NCI-H2227 treated with DMSO at 0.1 percent for 48 hours (cell line): ENCODE data around the gene UGT1A9.
"Not testable (repeated sequence)": the region's sequence is repeated elsewhere in the genome, so short reads cannot be mapped to it uniquely, and the experiment has no call there.

Experiments used
- DNase-seq: peaks from one replicate; lab custom pipeline; 2025; lab: John Stamatoyannopoulos, UW

UGT1A9 gene

DNA sequence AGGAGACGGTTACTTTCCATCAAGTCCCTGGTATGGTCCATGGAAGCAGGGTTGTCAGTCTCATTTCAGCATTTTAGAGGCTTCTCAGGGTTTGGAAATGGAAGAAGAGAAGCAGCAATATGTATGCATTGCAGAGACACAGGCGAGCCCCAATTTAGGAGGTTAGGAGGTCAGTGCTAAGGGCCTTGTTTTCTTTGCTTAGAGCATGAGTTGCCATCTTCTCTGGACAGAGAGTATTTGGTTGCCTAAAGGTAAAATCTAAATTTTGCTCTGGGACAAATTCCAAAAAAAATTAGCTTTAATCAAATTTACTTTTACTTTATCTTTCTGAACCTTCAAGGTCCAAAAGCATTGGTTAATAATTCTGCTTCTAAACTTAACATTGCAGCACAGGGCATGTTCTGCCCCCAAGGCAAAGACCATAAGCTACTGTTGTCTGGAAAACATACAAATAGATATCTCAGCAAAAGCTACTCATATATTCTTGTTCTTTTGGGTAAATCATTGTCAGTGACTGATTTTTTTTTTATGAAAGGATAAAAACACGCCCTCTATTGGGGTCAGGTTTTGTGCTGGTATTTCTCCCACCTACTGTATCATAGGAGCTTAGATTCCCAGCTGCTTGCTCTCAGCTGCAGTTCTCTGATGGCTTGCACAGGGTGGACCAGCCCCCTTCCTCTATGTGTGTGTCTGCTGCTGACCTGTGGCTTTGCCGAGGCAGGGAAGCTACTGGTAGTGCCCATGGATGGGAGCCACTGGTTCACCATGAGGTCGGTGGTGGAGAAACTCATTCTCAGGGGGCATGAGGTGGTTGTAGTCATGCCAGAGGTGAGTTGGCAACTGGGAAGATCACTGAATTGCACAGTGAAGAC, at the start of gene UGT1A9:
TSS of gene UGT1A9 (plus strand) at position 609 of the 872 bp plus-strand sequence. CDS start at position 646, 37 bp downstream.
- DNase-seq = no peak

DNA sequence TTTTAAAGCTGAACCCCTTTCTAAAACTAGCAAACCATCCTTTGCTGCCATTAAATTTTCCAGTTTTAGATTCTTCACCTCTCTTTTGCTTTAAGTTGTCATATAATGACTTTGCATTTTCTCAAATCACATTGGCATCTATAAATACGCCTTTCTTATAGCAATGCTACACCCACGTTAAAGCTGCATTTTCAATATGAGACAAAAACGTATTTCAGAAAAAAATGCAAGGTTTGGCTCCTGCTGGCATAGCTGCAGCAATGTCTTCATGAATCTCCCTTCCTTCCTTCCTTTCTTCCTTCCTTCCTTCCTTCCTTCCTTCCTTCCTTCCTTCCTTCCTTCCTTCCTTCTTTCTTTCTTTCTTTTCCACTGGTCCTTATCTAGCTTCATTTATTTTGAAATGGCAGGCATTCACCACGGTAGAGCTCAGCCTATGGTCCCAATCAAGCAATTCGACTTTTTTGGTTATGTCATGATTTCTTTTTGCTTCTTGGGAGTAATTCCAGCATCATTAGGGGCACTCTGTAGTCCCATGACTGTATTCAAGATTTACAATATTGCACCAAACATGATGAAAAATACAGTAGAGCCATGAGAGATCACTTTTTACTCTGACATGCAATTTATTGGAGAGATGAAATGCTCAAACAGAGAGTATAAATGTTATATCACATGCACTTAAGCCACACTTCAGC, 44.2 kb upstream of the UGT1A9 start:
- DNase-seq = no peak

DNA sequence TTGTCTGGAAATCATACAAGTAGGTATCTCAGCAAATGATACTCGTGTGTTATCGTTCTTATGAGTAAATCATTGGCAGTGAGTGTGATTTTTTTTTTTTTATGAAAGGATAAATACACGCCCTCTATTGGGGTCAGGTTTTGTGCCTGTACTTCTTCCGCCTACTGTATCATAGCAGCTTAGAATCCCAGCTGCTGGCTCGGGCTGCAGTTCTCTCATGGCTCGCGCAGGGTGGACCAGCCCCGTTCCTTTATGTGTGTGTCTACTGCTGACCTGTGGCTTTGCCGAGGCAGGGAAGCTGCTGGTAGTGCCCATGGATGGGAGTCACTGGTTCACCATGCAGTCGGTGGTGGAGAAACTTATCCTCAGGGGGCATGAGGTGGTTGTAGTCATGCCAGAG, 35.4 kb upstream of the UGT1A9 start, which contains the start of gene UGT1A10:
TSS of gene UGT1A10 (plus strand) at position 143 of the 400 bp plus-strand sequence. CDS start at position 218, 75 bp downstream.
- not testable (repeated sequence) for DNase-seq

DNA sequence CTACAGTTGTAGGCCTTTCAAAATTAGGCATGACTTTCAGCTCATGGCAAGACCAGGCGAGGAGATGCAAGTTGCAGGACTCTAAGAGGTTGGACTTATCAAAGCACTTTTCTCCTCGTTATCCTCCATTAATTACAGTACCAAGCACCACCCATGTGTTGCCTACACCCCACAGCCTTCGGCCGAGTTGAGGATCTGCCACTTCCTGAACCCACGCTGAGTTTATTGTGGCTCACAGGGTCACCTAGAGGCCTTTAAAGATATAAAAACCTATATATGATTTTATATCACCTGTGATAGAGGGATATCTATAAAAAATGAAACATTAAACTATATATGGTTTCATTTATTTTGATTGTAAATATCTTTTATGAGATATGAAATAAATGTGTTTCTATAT, 32.9 kb upstream of the UGT1A9 start:
- no peak for DNase-seq

DNA sequence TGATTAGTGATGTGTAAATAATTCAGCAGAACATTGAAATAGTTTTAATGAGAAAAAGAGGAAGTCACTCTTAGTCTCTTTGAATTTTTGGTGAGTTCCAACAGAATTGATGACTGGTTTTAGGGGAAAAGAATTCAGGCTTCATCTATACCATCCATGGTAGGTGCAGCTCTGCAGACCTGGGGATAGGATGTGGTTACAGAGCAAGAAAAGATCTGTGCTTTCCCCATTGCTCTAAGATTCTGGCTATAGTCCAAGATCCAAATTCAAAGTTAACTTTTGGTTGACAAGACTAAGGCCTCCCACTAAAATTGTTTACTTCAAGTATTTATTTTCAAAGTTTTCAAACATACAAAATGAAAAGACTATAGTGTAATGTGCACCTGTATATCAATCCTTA, 31.8 kb upstream of the UGT1A9 start:
- DNase-seq = no peak

DNA sequence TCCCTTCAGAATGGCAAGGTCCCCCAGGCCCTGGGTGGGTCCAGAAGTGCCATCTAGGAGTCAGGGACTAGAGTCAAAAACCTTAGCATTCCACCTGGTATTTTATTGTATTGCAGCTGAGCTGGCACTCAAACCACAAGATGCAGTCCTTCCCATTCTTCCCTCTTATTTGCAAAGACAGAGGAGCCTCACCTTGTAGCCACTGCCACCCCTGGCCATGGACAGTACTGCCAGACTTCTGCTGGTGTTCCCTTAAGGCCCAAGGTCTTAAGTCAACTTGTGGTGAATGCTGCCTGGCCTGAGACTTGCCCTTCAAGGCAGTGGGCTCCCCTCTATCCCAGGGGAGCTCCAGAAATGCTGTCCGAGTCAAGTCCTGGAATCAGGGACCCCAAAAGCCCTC, 28.6 kb upstream of the UGT1A9 start:
- no peak for DNase-seq

DNA sequence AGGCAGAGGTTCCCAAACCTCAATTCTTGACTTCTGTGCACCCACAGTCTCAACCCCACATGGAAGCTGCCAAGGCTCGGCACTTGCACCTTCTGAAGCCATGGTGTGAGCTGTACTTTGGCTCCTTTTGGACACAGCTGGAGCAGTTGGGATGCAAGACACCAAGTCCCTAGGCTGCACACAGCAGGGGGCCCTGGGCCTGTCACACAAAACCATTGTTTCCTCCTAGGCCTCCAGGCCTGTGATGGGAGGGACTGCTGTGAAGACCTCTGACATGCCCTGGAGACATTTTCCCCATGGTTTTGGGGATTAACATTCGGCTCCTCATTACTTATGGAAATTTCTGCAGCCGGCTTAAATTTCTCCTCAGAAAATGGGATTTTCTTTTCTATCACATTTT, 25.7 kb upstream of the UGT1A9 start:
- not testable (repeated sequence) for DNase-seq

DNA sequence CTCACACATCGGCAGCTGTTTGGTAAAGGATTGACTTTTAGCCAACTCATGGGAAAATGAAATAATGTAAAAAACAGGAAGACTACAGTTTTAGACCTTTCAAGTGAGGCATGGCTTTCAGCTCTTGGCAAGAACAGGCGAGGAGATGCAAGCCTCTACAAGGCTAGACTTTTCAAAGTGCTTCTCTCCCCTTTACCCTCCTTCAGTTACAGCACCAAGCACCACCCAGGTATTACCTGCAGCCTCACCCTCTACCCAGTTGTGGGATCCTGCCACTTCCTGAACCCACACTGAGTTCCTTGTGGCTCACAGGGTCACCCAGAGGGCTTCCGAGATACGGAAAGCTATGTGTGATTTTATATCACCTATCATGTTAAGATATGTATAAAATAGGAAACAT, 20.7 kb upstream of the UGT1A9 start:
- DNase-seq = no peak

DNA sequence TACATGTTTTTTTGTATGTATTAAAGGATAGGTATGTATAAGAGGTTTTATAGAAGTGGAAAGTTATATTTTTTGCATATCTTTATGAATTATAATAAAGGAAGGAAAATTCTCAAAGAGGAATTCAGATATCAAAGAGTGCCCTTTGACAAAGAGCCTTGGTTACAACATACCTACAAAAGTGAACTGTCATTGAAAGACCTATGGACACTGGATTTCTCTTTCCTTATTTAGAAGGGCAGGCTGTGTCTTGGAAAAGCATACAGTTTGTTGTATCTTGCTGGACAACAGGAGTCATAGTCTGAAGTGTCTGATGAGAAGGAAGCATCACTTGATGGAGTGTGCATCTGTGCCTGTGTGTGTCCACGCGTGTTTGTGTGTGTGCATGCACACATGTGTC, 20.3 kb upstream of the UGT1A9 start:
- no peak for DNase-seq

DNA sequence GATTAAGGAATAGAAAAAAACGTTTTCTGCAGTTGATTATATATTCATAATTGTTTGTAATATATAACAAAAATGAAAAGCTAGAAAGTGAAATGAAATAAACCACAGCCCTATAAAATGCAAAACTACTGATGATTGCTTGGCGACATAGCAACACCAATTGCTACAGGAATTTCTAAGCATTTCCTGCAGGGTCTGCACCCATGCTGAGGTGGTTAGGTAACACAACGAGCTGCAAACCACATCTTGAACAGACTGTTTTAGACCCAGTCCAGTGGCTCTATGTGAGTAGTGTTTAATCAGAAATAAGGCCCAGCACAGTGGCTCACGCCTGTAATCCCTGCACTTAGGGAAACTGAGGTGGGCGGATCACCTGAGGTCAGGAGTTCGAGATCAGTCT, 17.2 kb upstream of the UGT1A9 start:
- DNase-seq = no peak

DNA sequence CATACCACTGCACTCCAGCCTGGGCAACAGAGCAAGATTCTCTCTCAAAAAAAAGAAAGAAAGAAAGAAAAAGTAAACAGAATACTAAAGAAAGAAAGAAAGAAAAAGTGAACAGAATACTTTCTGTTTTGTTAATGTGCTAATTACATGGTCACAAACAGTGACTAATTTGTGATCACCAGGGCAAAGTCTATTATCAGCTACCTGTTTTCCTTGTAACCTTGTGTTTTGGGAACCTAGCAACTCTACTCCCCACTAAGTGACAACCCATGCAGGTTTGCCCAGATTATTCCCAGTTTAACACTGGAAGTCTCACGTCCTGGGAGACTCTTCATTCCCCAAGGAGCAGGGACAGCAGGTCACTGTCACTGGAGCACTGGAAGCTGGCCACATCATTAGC, 16.7 kb upstream of the UGT1A9 start:
- no peak for DNase-seq

DNA sequence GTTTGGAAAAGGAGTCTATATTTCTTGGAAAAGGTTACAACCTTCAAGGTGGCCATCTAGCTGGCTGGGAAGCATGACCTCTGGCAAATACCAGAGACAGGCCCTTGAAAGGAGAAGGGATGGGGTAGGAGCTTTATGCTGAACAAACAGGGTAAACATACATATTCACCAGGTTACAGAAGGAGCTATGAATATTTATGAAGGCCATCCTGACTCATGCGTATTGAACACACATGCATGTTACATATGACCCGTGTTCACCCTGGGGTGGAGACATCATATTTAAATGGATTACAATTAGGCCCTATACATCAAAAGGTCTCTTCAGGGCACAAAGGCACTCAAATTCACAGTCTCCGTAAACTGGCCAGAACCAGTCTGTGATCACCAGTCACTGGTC, 15.8 kb upstream of the UGT1A9 start:
- DNase-seq = not testable (repeated sequence)

DNA sequence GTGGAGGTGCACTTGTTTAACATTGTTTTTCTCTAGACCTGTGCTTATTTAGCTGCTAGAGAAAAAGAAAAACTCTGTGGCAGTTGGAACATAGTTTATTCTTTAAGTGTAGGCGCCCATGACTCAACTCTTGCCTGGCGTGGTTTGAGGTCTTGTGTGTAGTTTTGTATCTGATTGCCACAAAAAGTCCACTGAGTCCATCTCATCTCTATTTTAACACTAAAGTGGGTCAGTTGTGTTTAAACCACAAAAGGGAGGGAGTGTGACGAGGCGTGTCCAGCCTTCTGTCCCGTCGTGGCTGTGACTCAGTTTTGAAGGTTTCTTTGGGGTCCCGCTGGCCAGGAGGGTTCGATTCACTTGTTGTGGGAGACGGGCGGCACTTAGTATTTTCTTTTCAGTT, 15.3 kb upstream of the UGT1A9 start:
- DNase-seq = no peak

DNA sequence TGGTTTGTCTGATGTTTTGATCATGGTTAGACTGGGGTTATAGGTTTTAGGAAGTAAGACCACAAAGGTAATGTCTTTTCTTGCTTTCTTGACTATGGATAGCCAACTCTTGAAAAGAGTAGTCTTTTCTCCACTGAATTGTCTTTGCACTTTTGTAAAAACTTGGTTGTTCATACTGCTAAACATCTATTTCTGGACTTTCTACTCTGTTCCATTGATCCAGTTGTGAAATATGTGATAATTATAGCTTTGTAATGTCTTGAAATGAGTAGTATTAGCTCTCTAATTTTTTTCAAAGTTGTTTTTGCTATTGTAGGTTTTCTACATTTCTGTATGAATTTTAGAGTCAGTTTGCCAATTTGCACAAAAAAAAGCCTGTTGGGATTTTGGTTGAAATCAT, 13.1 kb upstream of the UGT1A9 start:
- DNase-seq = no peak

DNA sequence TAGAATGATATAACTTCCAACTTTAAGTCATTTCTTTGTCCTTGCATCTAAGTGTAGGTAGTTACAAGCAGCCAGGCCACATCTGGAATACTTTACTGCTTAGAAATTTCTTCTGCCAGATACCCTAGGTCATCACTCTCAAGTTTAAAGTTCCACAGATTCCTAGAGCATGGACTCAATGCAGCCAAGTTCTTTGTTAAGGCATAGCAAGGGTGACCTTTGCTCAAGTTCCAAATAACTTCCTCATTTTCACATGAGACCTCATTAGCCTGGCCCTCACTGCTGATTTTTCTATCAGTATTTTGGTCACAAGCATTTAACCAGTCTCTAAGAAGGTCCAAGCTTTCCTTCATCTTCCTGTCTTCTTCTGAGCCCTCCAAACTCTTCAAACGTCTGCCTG, 7.8 kb upstream of the UGT1A9 start:
- DNase-seq = no peak

DNA sequence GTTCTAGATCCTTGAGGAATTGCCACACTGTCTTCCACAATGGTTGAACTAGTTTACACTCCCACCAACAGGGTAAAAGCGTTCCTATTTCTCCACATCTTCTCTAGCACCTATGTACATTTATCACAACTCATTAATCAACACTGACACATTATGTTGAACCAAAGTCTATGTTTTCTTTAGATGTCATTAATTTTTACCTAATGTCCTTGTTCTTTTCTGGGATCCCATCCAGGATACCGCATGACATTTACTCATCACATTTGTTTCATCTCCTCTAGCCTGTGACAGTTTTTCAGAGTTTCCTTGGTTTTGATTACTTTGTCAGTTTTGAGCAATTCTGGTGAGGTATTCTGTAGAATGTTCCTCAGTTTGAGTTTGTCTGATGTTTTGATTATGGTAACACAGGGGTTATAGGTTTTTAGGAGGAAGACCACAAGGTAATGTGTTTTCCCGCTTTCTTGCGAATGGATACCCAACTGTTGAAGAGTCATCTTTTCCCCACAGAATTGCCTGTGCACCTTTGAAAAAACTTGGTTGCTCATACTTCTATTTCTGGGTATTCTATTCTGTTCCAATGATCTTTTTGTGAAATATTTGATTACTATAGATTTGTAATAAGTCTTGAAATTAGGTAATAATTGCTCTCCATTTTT, 3.0 kb upstream of the UGT1A9 start:
- DNase-seq = no peak

DNA sequence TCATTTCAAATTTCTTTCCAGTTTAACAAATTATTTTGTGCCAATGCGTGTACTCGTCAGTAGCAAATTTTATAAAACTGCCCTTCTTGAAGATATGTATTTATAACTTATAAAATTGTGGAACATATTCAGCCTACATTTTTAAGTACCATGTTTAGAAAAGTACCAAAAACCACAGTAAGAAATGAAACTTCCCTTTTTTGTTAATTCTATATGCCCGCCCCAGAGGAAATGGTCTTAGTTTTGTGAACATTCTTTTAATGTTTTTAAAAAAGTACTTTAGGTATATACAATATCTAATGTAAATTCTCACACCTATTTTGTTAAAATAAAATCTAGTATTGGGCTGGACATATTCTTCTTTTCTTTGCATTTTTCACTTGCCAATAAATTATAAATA, 1.2 kb downstream of the UGT1A9 start:
- DNase-seq = no peak

DNA sequence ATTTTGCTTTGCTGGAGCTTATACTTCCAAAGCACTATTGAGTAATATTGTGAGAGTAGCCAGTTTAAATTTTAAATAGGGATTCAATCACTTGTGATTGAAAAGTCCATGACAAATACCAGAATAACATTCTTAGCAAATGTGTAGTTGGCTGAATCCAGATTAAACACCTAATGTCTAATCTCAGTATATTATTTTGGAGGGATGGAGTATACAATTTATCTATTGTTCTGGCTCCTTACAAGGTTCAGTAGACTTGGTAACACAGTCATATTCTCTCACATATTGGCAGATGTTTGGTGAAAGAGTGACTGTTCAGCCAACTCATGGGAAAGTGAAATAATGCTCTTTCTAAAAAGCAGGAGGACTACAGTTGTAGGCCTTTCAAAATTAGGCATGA, 2.2 kb downstream of the UGT1A9 start:
- DNase-seq = no peak

DNA sequence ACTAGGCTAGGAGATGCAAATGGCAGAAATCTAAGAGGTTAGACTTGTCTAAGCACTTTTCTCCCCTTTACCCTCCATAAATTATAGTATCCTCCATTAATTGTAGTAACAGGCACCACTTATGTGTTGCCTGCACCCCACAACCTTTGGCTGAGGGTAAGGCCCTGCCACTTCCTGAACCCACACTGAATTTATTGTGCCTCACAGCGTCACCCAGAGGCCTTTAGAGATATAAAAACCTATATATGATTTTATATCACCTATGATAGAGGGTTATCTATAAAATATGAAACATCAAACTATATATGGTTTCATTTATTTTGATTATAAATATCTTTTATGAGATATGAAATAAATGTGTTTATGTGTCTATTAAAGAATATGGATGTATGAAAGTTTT, 2.6 kb downstream of the UGT1A9 start:
- DNase-seq = no peak

DNA sequence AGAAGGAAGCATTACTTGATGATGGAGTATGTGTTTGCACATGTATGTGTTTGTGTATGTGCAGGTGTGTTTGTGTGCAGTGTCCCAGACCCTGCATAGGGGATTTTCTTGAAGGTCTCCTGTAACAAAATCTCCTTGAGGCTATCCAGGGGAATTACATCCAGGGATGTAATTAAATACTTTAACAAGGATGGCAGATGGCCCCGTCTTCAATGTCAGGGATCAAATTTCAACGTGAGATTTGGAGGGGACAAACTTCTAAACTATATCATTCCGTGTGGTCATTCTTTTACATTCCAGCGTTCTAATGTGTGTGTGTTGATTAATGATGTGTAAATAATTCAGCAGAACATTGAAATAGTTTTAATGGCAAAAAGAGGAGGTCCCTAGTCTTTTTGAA, 3.3 kb downstream of the UGT1A9 start:
- no peak for DNase-seq

DNA sequence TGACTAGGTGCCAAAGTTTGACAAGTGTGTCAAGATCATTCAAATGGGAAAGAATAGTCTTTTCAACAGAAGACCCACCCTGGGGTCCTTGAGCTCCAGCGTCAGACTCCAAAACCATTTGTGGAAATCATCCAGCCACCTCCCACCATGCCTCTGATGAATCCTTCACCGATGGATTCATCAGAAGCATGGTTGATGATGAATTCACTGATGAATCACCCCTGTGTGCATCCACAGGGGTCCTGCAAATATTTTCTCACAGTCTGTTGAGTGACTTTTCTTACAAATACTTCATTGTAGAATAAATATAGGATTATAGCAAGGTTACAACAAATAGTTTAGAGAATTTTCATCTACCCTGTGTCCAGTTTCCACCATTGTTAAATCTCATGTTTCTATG, 4.3 kb downstream of the UGT1A9 start:
- DNase-seq = no peak

DNA sequence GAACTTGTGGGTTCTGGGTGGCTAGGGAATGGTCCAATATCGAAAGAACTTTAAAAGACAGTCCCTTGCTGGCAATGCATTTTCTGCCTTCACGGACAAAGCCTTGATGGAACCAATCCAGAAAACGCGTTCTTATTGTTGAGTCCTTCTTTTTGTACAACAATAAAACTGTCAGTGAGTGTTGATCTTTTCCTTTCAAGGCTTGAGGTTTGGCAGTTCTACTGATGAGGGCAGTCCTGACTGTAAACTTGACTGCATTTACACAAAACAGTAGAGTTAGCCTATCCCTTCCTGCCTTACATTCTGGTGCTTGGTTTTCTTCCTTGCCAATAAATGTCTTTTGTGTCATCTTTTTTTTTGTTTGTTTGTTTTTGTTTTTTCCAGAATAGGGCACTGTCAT, 7.5 kb downstream of the UGT1A9 start:
- no peak for DNase-seq
